Memory B cell (primary cell): ENCODE measurements around the gene TBC1D21.
"Not testable (repeated sequence)": the region's sequence is repeated elsewhere in the genome, so short reads cannot be mapped to it uniquely, and the experiment has no call there.

ENCODE experiments used
- ATAC-seq: fragments of 150-1000 bp; cut with Tn5 transposase; 2 replicates; pipeline ENCODE4 v1.10.0; 2021; ENCODE audit warnings: low read depth, mild to moderate bottlenecking, moderate library complexity
- DNase-seq, 2 donors: peaks; one replicate each; pipeline ENCODE4 v3.0.0; 2022; ENCODE audit warnings: low spot score in 2 of 2
- H3K27ac Mint-ChIP-seq: one replicate; pipeline ENCODE4 v1.8.0; 2022; ENCODE audit warnings: mild to moderate bottlenecking, moderate library complexity, mixed read lengths
- H3K27me3 Mint-ChIP-seq: one replicate; pipeline ENCODE4 v1.8.0; 2022; ENCODE audit warnings: mixed read lengths
- H3K36me3 Mint-ChIP-seq: one replicate; pipeline ENCODE4 v1.8.0; 2022; ENCODE audit warnings: mild to moderate bottlenecking, mixed read lengths
- H3K4me1 Mint-ChIP-seq: one replicate; pipeline ENCODE4 v1.8.0; 2022; ENCODE audit warnings: mixed read lengths
- H3K4me3 Mint-ChIP-seq: one replicate; pipeline ENCODE4 v1.8.0; 2022; ENCODE audit warnings: mild to moderate bottlenecking, moderate library complexity, mixed read lengths
- H3K9me3 Mint-ChIP-seq: one replicate; pipeline ENCODE4 v1.8.0; 2022; ENCODE audit warnings: mixed read lengths

TBC1D21 gene

GRCh38 chr15:73928971-73929627 lies 55.7 kb downstream of the TBC1D21 start:
- Mint-ChIP-seq H3K4me3 (no peak overlapping the region), H3K9me3 (no peaks in the 10 kb centered on the region), H3K27ac (no peak overlapping the region), H3K27me3 (peaks cover 7% of the 10 kb centered on the region), H3K36me3 (no peaks in the 10 kb centered on the region), H3K4me1 (peaks cover 12% of the 10 kb centered on the region)
- ATAC-seq (no peak), DNase-seq (no peak)

GRCh38 chr15:73930371-73930770 lies 57.0 kb downstream of the TBC1D21 start:
- Mint-ChIP-seq H3K9me3 (no peaks in the 10 kb centered on the region), H3K4me1 (peaks cover 12% of the 10 kb centered on the region), H3K4me3 (no peak overlapping the region), H3K36me3 (no peaks in the 10 kb centered on the region), H3K27ac (no peak overlapping the region), H3K27me3 (peaks cover 12% of the 10 kb centered on the region)
- ATAC-seq (no peak), DNase-seq (no peak)

GRCh38 chr15:73930790-73931281 lies 57.5 kb downstream of the TBC1D21 start:
- H3K36me3 Mint-ChIP-seq: no peaks in the 10 kb centered on the region
- peaks cover 12% of the 10 kb centered on the region for H3K4me1 Mint-ChIP-seq
- peaks cover 12% of the 10 kb centered on the region for H3K27me3 Mint-ChIP-seq
- H3K4me3 Mint-ChIP-seq: no peak overlapping the region
- no peak overlapping the region for H3K27ac Mint-ChIP-seq
- ATAC-seq: no peak
- H3K9me3 Mint-ChIP-seq: no peaks in the 10 kb centered on the region
- no peak for DNase-seq

- DNase-seq: no peak
- Mint-ChIP-seq H3K9me3 (no peaks in the 10 kb centered on the region), H3K27me3 (peaks cover 12% of the 10 kb centered on the region), H3K4me1 (peaks cover 12% of the 10 kb centered on the region), H3K27ac (no peak overlapping the region), H3K36me3 (no peaks in the 10 kb centered on the region), H3K4me3 (no peak overlapping the region)
- ATAC-seq: no peak
Observed at GRCh38 chr15:73931441-73931840, 58.1 kb downstream of the TBC1D21 start.

- Mint-ChIP-seq H3K9me3 (no peaks in the 10 kb centered on the region), H3K4me1 (peaks cover 12% of the 10 kb centered on the region), H3K27ac (no peak overlapping the region), H3K27me3 (peaks cover 14% of the 10 kb centered on the region), H3K4me3 (no peak overlapping the region), H3K36me3 (no peaks in the 10 kb centered on the region)
- ATAC-seq: no peak
- no peak for DNase-seq
Observed at GRCh38 chr15:73932381-73933191, 59.2 kb downstream of the TBC1D21 start.

GRCh38 chr15:73934281-73934680 lies 60.9 kb downstream of the TBC1D21 start:
- Mint-ChIP-seq H3K27me3 (peaks cover 12% of the 10 kb centered on the region), H3K9me3 (no peaks in the 10 kb centered on the region), H3K36me3 (no peaks in the 10 kb centered on the region), H3K27ac (no peak overlapping the region), H3K4me3 (no peak overlapping the region), H3K4me1 (peaks cover 7% of the 10 kb centered on the region)
- DNase-seq (no peak), ATAC-seq (no peak)

GRCh38 chr15:73935547-73935946 lies 62.2 kb downstream of the TBC1D21 start:
- H3K9me3 Mint-ChIP-seq: no peaks in the 10 kb centered on the region
- H3K27me3 Mint-ChIP-seq: peaks cover 11% of the 10 kb centered on the region
- H3K4me1 Mint-ChIP-seq: peaks cover 7% of the 10 kb centered on the region
- H3K27ac Mint-ChIP-seq: no peak overlapping the region
- H3K4me3 Mint-ChIP-seq: no peak overlapping the region
- ATAC-seq (no peak), DNase-seq (no peak)
- H3K36me3 Mint-ChIP-seq: no peaks in the 10 kb centered on the region

- no peak overlapping the region for H3K4me3 Mint-ChIP-seq
- H3K27me3 Mint-ChIP-seq: peaks cover 10% of the 10 kb centered on the region
Observed at GRCh38 chr15:73936181-73936580, 62.8 kb downstream of the TBC1D21 start.

GRCh38 chr15:73936588-73937290 lies 63.4 kb downstream of the TBC1D21 start:
- Mint-ChIP-seq H3K36me3 (no peaks in the 10 kb centered on the region), H3K27me3 (peaks cover 9% of the 10 kb centered on the region), H3K4me1 (peaks cover 4% of the 10 kb centered on the region), H3K9me3 (no peaks in the 10 kb centered on the region), H3K27ac (no peak overlapping the region), H3K4me3 (no peak overlapping the region)
- ATAC-seq (no peak), DNase-seq (no peak)

More at GRCh38 chr15:73936181-73936580, 62.8 kb downstream of the TBC1D21 start:
- no peak for ATAC-seq
- DNase-seq: no peak
- no peaks in the 10 kb centered on the region for H3K9me3 Mint-ChIP-seq
- no peaks in the 10 kb centered on the region for H3K36me3 Mint-ChIP-seq
- peaks cover 5% of the 10 kb centered on the region for H3K4me1 Mint-ChIP-seq
- no peak overlapping the region for H3K27ac Mint-ChIP-seq

GRCh38 chr15:73937296-73937695 lies 63.9 kb downstream of the TBC1D21 start:
- peaks cover 8% of the 10 kb centered on the region for H3K4me1 Mint-ChIP-seq
- no peaks in the 10 kb centered on the region for H3K9me3 Mint-ChIP-seq
- H3K36me3 Mint-ChIP-seq: no peaks in the 10 kb centered on the region
- no peak overlapping the region for H3K27ac Mint-ChIP-seq
- H3K4me3 Mint-ChIP-seq: no peak overlapping the region
- no peak for DNase-seq
- H3K27me3 Mint-ChIP-seq: peaks cover 9% of the 10 kb centered on the region
- no peak for ATAC-seq

- no peaks in the 10 kb centered on the region for H3K9me3 Mint-ChIP-seq
- peaks cover 12% of the 10 kb centered on the region for H3K4me1 Mint-ChIP-seq
- H3K27me3 Mint-ChIP-seq: peaks cover 9% of the 10 kb centered on the region
- no peak overlapping the region for H3K4me3 Mint-ChIP-seq
- no peak for DNase-seq
- no peak for ATAC-seq
- no peak overlapping the region for H3K27ac Mint-ChIP-seq
- no peaks in the 10 kb centered on the region for H3K36me3 Mint-ChIP-seq
Observed at GRCh38 chr15:73937726-73938125, 64.4 kb downstream of the TBC1D21 start.

GRCh38 chr15:73938516-73938915 lies 65.2 kb downstream of the TBC1D21 start:
- not testable (repeated sequence) for H3K36me3 Mint-ChIP-seq, ATAC-seq, H3K27me3 Mint-ChIP-seq, DNase-seq, H3K27ac Mint-ChIP-seq, H3K4me3 Mint-ChIP-seq, H3K9me3 Mint-ChIP-seq
- peaks cover 12% of the 10 kb centered on the region for H3K4me1 Mint-ChIP-seq
